Thoracic aorta (tissue), 2 donors: ENCODE results near the gene UNC13B. TPM values are rescaled to one million over a fixed set of nuclear protein-coding genes. Genes with fewer than 3 reads are reported as not detected.

Experiments used
- ATAC-seq: fragments of 150-250 bp; one replicate; pipeline ENCODE4 v1.8.0; 2017; ENCODE audit warnings: low read depth; ENCODE audit not compliant: insufficient number of reproducible peaks, low FRiP score
- DNase-seq: peaks from one replicate; pipeline ENCODE4 v3.0.0-alpha.2; 2020; ENCODE audit warnings: low spot score
- H3K27ac ChIP-seq, 2 donors: fragments of 200-600 bp; sonication (generic); 1 replicate in 1 of 2; 2 replicates in 1 of 2; pipeline ENCODE4 v1.5.1; 2016; ENCODE audit warnings: mild to moderate bottlenecking in 2 of 2, moderate library complexity in 2 of 2
- H3K27me3 ChIP-seq: fragments of 200-600 bp; sonication (generic); replicated peaks from 2 replicates; pipeline ENCODE4 v1.6.0; 2016; ENCODE audit warnings: mild to moderate bottlenecking; ENCODE audit not compliant: insufficient read depth
- H3K36me3 ChIP-seq: fragments of 200-600 bp; sonication (generic); one replicate; pipeline ENCODE4 v1.5.1; 2016
- H3K4me1 ChIP-seq, 2 donors: fragments of 200-600 bp; sonication (generic); 1 replicate in 1 of 2; 2 replicates in 1 of 2; pipeline versions ENCODE4 v1.5.1 to v1.6.0; 2016; ENCODE audit warnings: low read depth in 2 of 2, mild to moderate bottlenecking in 1 of 2; ENCODE audit not compliant: control insufficient read depth in 1 of 2
- H3K4me3 ChIP-seq: fragments of 200-600 bp; sonication (generic); 2 replicates; pipeline ENCODE4 v1.5.1; 2016; ENCODE audit warnings: mild to moderate bottlenecking
- H3K9me3 ChIP-seq: fragments of 200-600 bp; sonication (generic); 2 replicates; pipeline ENCODE4 v1.5.1; 2016
- total RNA-seq, 2 donors: library from RNA; depleted of rRNA; stranded (reverse); fragments of >200 nt; gene quantifications; one replicate each; pipeline versions ENCODE4 v1.1.0 to v1.2.3, GENCODE V29; 2016
- TF ChIP-seq, protein P1 (sequence below): fragments of 200-600 bp; sonication (generic); IDR thresholded peaks from one replicate; pipeline ENCODE4 v1.5.1; 2019; ENCODE audit warnings: antibody characterized with exemption

UNC13B gene
- total RNA-seq, 2 donors from 2014 or later, result 38.1 to 47.4 TPM

DNA sequence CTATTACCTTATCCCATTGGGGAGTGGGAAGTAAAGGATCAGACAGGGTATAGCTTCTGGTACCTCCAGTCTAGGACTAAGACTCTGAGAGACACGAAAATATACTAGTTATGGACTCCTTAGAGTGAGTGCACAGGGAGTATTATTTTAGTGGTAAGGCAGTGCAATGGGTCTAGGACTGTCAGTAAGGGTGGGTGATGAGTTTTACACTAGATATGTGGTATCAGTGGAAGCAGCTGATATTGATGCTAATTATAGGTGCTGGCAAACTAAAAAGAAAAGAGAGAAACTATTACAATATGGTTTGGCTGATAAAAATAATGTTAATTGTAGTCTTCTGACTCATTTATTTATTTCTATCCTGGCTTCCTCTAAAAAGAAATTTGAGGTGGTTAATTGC lies 118.6 kb downstream of the UNC13B start:
- TF ChIP-seq, protein P1, sequence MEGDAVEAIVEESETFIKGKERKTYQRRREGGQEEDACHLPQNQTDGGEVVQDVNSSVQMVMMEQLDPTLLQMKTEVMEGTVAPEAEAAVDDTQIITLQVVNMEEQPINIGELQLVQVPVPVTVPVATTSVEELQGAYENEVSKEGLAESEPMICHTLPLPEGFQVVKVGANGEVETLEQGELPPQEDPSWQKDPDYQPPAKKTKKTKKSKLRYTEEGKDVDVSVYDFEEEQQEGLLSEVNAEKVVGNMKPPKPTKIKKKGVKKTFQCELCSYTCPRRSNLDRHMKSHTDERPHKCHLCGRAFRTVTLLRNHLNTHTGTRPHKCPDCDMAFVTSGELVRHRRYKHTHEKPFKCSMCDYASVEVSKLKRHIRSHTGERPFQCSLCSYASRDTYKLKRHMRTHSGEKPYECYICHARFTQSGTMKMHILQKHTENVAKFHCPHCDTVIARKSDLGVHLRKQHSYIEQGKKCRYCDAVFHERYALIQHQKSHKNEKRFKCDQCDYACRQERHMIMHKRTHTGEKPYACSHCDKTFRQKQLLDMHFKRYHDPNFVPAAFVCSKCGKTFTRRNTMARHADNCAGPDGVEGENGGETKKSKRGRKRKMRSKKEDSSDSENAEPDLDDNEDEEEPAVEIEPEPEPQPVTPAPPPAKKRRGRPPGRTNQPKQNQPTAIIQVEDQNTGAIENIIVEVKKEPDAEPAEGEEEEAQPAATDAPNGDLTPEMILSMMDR, result no peak

DNA sequence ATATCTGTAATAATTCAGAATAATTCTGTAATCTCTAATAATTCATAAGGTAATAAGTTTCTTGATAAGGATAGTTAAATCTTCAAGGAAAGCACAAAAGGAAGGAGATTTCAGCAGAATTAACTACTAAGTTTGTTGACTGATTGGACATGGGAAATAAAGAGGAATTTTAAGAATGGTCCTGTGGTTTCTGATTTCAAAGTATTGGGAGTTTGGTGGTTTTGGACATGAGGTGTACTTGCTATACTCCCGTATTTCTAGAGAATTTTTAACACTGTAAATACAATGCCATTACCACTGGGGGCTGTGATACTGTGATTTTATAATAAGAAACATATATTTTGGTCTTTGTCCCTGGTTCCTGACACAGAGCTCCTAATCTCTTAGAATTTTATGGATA lies 123.9 kb downstream of the UNC13B start:
- Histone ChIP-seq H3K27ac (no peak overlapping the region), H3K4me1 (no peaks in the 10 kb centered on the region), H3K27me3 (no peaks in the 10 kb centered on the region), H3K9me3 (no peaks in the 10 kb centered on the region), H3K36me3 (no peaks in the 10 kb centered on the region), H3K4me3 (no peak overlapping the region)
- ATAC-seq (no peak), DNase-seq (no peak)
- TF ChIP-seq, protein P1, result no peak

More for the DNA sequence above, 118.6 kb downstream of the UNC13B start:
- no peak for DNase-seq
- ATAC-seq, result no peak
- no peak overlapping the region for H3K4me3 ChIP-seq
- peaks cover 3 to 20% of the 10 kb centered on the region in 2 donors for H3K4me1 ChIP-seq
- no peak overlapping the region for H3K27ac ChIP-seq
- no peaks in the 10 kb centered on the region for H3K36me3 ChIP-seq
- H3K27me3 ChIP-seq, result no peaks in the 10 kb centered on the region
- H3K9me3 ChIP-seq, result no peaks in the 10 kb centered on the region

GRCh38 chr9:35286381-35286780 lies 124.6 kb downstream of the UNC13B start:
- TF ChIP-seq, protein P1, result no peak
- no peak for DNase-seq
- ATAC-seq, result no peak
- no peaks in the 10 kb centered on the region for H3K36me3 ChIP-seq
- no peak overlapping the region for H3K4me3 ChIP-seq
- H3K4me1 ChIP-seq, result no peaks in the 10 kb centered on the region
- H3K9me3 ChIP-seq, result no peaks in the 10 kb centered on the region
- no peak overlapping the region for H3K27ac ChIP-seq
- H3K27me3 ChIP-seq, result no peaks in the 10 kb centered on the region

- no peak overlapping the region for H3K27ac ChIP-seq
- TF ChIP-seq, protein P1, result no peak
- no peaks in the 10 kb centered on the region for H3K27me3 ChIP-seq
- no peak for ATAC-seq
- no peak overlapping the region for H3K4me3 ChIP-seq
- no peaks in the 10 kb centered on the region for H3K9me3 ChIP-seq
- peaks cover 0 to 6% of the 10 kb centered on the region in 2 donors for H3K4me1 ChIP-seq
- DNase-seq, result no peak
- no peaks in the 10 kb centered on the region for H3K36me3 ChIP-seq
Measured at GRCh38 chr9:35287987-35288632, 126.3 kb downstream of the UNC13B start.

DNA sequence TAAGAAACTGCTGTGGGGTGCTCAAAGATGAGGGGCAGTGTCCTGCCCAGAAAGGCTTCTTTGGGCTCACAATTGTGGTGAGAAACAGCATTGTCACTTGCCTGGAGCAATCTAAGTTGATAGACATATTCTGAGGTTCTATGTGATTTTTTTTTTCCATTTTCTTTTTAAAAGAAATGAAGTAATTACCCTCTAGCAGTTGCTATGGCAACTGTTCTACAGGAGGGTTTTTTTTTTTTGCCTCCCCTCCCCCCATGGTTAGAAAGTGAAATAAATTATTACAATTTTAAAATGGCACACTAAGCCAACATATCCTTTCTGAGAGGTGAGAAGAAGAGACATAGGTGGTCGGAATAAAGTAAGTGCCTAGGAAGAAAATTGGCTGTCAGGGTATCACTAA lies 127.0 kb downstream of the UNC13B start:
- ATAC-seq (no peak), DNase-seq (no peak)
- Histone ChIP-seq H3K4me1 (peaks cover 0 to 6% of the 10 kb centered on the region in 2 donors), H3K36me3 (no peaks in the 10 kb centered on the region), H3K4me3 (no peak overlapping the region), H3K27me3 (no peaks in the 10 kb centered on the region), H3K27ac (no peak overlapping the region), H3K9me3 (no peaks in the 10 kb centered on the region)
- TF ChIP-seq, protein P1, result no peak
